Measurements from ENCODE around the gene BCL6.

Gene BCL6

GRCh38 chr3:187673012-187673411 lies 72.3 kb downstream of the BCL6 start:
- DNase-seq (ENCODE audit: low spot score): no peak

All from RKO (cell line).